ENCODE data around the gene NRXN3. TPM values are rescaled to one million over a fixed set of nuclear protein-coding genes. Genes with fewer than 3 reads are reported as not detected.
A peak's percentile ranks its signal among the peaks of the same experiment; 100 is the strongest.

The NRXN3 gene
- total RNA-seq, 1 donor from 2014 or later, result 18.0 TPM

DNA sequence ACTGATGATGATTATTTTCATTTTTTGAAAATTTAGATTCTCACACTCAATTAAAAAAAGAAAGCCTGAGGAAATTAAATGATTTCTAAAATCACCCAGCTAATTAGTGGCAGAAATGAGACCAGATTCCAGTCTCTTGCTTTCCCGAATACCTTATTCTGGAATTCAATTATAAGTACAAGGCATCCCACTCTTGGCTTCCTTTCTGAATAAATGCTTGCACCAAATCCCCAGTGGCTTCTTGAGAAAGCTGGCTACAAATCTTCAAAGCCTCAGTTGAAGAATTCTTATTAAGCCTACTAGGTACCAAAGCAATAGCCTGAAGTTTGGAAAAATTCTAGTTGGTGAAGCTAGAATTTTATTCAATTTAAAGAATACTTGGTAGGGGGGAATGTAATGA lies 1564.5 kb downstream of the NRXN3 start:
- Histone ChIP-seq H3K9me3 (ENCODE audit: insufficient read depth, low read depth, low read length) (peaks cover 6% of the 10 kb centered on the region), H3K9ac (ENCODE audit: low read length) (no peak overlapping the region), H4K20me1 (ENCODE audit: insufficient read depth, low read length) (no peaks in the 10 kb centered on the region), H3K27me3 (ENCODE audit: insufficient read depth, low read length) (no peaks in the 10 kb centered on the region), H3K36me3 (ENCODE audit: insufficient read depth, low read length) (no peaks in the 10 kb centered on the region), H3K79me2 (ENCODE audit: insufficient read depth, low read length) (no peaks in the 10 kb centered on the region), H3K27ac (ENCODE audit: low read depth, low read length) (no peak overlapping the region), H3K4me2 (ENCODE audit: low read length) (no peak overlapping the region), H3K4me3 (ENCODE audit: insufficient read depth, low read depth, low read length) (no peak overlapping the region), H2AFZ (ENCODE audit: low read depth, low read length) (no peak overlapping the region), H3K4me1 (ENCODE audit: insufficient read depth, low read length) (peaks cover 3% of the 10 kb centered on the region)
- H3K9me3 Mint-ChIP-seq (ENCODE audit: unreplicated experiment), result peaks cover 15% of the 10 kb centered on the region
- no peak for TF ChIP-seq EZH2 (IDR thresholded peaks at IDR 0.05; ENCODE audit: insufficient read depth, low read length)
- TF ChIP-seq, protein P1, sequence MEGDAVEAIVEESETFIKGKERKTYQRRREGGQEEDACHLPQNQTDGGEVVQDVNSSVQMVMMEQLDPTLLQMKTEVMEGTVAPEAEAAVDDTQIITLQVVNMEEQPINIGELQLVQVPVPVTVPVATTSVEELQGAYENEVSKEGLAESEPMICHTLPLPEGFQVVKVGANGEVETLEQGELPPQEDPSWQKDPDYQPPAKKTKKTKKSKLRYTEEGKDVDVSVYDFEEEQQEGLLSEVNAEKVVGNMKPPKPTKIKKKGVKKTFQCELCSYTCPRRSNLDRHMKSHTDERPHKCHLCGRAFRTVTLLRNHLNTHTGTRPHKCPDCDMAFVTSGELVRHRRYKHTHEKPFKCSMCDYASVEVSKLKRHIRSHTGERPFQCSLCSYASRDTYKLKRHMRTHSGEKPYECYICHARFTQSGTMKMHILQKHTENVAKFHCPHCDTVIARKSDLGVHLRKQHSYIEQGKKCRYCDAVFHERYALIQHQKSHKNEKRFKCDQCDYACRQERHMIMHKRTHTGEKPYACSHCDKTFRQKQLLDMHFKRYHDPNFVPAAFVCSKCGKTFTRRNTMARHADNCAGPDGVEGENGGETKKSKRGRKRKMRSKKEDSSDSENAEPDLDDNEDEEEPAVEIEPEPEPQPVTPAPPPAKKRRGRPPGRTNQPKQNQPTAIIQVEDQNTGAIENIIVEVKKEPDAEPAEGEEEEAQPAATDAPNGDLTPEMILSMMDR (IDR thresholded peaks at IDR 0.05; ENCODE audit: insufficient read depth, low read depth, low read length), result no peak
- H3K4me1 Mint-ChIP-seq (ENCODE audit: low read depth, unreplicated experiment), result peaks cover 9% of the 10 kb centered on the region
- no peak overlapping the region for H3K4me3 Mint-ChIP-seq (ENCODE audit: unreplicated experiment)
- H3K27me3 Mint-ChIP-seq (ENCODE audit: low read depth, unreplicated experiment), result no peaks in the 10 kb centered on the region
- H3K27ac Mint-ChIP-seq (ENCODE audit: unreplicated experiment), result no peak overlapping the region
- FAIRE-seq (no peak), DNase-seq (ENCODE audit: low read depth) (no peak)
- H3K36me3 Mint-ChIP-seq (ENCODE audit: low read depth, unreplicated experiment), result peaks cover 10% of the 10 kb centered on the region

DNA sequence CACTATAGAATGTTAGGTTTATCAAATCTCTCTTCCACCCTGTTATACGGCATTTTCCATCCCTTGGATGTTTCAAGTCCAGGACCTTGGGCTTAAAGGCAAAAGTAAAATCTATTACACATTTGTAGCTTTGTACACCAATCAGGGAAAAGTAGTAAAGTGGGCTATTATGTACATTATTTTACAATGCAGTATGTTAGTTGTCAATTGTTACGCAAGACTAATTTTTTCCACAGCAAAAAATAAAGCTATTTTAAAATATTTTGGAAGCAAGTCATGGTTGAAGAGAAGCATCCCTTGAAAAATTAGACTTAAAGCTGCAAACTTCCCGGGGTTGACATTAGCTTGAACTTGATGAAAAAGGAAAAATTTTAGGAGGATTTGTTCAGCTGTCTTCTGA lies 1564.9 kb downstream of the NRXN3 start:
- TF ChIP-seq, protein P1 (IDR thresholded peaks at IDR 0.05; ENCODE audit: insufficient read depth, low read depth, low read length), result no peak
- TF ChIP-seq EZH2 (IDR thresholded peaks at IDR 0.05; ENCODE audit: insufficient read depth, low read length), result no peak
- Histone ChIP-seq H3K79me2 (ENCODE audit: insufficient read depth, low read length) (no peaks in the 10 kb centered on the region), H3K9me3 (ENCODE audit: insufficient read depth, low read depth, low read length) (peaks cover 6% of the 10 kb centered on the region), H3K4me3 (ENCODE audit: insufficient read depth, low read depth, low read length) (no peak overlapping the region), H3K27ac (ENCODE audit: low read depth, low read length) (no peak overlapping the region), H3K9ac (ENCODE audit: low read length) (no peak overlapping the region), H3K4me2 (ENCODE audit: low read length) (no peak overlapping the region), H3K27me3 (ENCODE audit: insufficient read depth, low read length) (no peaks in the 10 kb centered on the region), H3K4me1 (ENCODE audit: insufficient read depth, low read length) (peaks cover 3% of the 10 kb centered on the region), H4K20me1 (ENCODE audit: insufficient read depth, low read length) (no peaks in the 10 kb centered on the region), H2AFZ (ENCODE audit: low read depth, low read length) (no peak overlapping the region), H3K36me3 (ENCODE audit: insufficient read depth, low read length) (no peaks in the 10 kb centered on the region)
- H3K4me1 Mint-ChIP-seq (ENCODE audit: low read depth, unreplicated experiment), result peaks cover 13% of the 10 kb centered on the region
- DNase-seq (ENCODE audit: low read depth), result no peak
- H3K9me3 Mint-ChIP-seq (ENCODE audit: unreplicated experiment), result peaks cover 15% of the 10 kb centered on the region
- no peak for FAIRE-seq
- no peak overlapping the region for H3K4me3 Mint-ChIP-seq (ENCODE audit: unreplicated experiment)
- no peaks in the 10 kb centered on the region for H3K27me3 Mint-ChIP-seq (ENCODE audit: low read depth, unreplicated experiment)
- no peak overlapping the region for H3K27ac Mint-ChIP-seq (ENCODE audit: unreplicated experiment)
- peaks cover 10% of the 10 kb centered on the region for H3K36me3 Mint-ChIP-seq (ENCODE audit: low read depth, unreplicated experiment)

DNA sequence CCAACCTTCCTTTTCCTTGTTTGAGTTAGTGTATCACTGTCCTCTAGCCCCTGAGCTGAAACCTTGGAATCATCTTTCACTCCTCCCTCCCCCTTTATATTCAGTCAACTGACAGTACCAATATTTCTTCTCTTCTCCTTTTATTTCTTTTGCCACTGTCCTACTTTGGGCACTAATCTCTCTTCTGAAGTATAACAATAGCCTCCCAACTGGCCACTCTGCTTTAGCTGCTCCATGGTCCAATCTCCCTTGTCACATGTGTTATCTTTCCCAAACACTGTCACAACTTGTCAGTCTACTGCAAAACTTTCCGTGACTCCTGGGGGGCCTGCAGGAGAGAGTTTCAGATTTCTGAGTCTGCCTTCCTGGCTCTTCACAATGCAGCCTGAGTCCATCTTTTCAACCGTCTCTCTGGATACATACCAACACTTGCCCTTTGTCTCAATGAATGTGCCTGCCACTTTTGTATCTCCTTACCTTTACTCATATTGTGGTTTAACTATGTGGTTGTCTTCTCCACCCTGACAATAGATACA lies 1570.0 kb downstream of the NRXN3 start:
- peaks cover 6% of the 10 kb centered on the region for H3K9me3 ChIP-seq (ENCODE audit: insufficient read depth, low read depth, low read length)
- peaks cover 7% of the 10 kb centered on the region for H3K4me1 Mint-ChIP-seq (ENCODE audit: low read depth, unreplicated experiment)
- no peak overlapping the region for H3K9ac ChIP-seq (ENCODE audit: low read length)
- no peak overlapping the region for H3K4me3 ChIP-seq (ENCODE audit: insufficient read depth, low read depth, low read length)
- H3K27me3 Mint-ChIP-seq (ENCODE audit: low read depth, unreplicated experiment), result no peaks in the 10 kb centered on the region
- peak overlapping the region; percentile 4 for H2AFZ ChIP-seq (ENCODE audit: low read depth, low read length)
- H3K9me3 Mint-ChIP-seq (ENCODE audit: unreplicated experiment), result peaks cover 15% of the 10 kb centered on the region
- no peaks in the 10 kb centered on the region for H3K4me1 ChIP-seq (ENCODE audit: insufficient read depth, low read length)
- H3K36me3 Mint-ChIP-seq (ENCODE audit: low read depth, unreplicated experiment), result peaks cover 10% of the 10 kb centered on the region
- H3K36me3 ChIP-seq (ENCODE audit: insufficient read depth, low read length), result no peaks in the 10 kb centered on the region
- DNase-seq (ENCODE audit: low read depth) (no peak), FAIRE-seq (no peak)
- H3K4me2 ChIP-seq (ENCODE audit: low read length), result no peak overlapping the region
- H3K4me3 Mint-ChIP-seq (ENCODE audit: unreplicated experiment), result no peak overlapping the region
- H3K27ac Mint-ChIP-seq (ENCODE audit: unreplicated experiment), result peak overlapping the region; percentile 2
- H3K79me2 ChIP-seq (ENCODE audit: insufficient read depth, low read length), result no peaks in the 10 kb centered on the region
- no peaks in the 10 kb centered on the region for H3K27me3 ChIP-seq (ENCODE audit: insufficient read depth, low read length)
- H3K27ac ChIP-seq (ENCODE audit: low read depth, low read length), result no peak overlapping the region
- no peak for TF ChIP-seq EZH2 (IDR thresholded peaks at IDR 0.05; ENCODE audit: insufficient read depth, low read length)
- TF ChIP-seq, protein P1 (IDR thresholded peaks at IDR 0.05; ENCODE audit: insufficient read depth, low read depth, low read length), result no peak
- H4K20me1 ChIP-seq (ENCODE audit: insufficient read depth, low read length), result no peaks in the 10 kb centered on the region

All from astrocyte (in vitro differentiated cells and primary cell).